GM10847 (cell line): ENCODE data around the gene MYF5.

Experiments
- POLR2A ChIP-seq: IDR thresholded peaks from 2 replicates; pipeline ENCODE4 v1.6.1; 2011; ENCODE audit not compliant: insufficient read length; ENCODE audit errors: extremely low read depth

Gene MYF5

DNA sequence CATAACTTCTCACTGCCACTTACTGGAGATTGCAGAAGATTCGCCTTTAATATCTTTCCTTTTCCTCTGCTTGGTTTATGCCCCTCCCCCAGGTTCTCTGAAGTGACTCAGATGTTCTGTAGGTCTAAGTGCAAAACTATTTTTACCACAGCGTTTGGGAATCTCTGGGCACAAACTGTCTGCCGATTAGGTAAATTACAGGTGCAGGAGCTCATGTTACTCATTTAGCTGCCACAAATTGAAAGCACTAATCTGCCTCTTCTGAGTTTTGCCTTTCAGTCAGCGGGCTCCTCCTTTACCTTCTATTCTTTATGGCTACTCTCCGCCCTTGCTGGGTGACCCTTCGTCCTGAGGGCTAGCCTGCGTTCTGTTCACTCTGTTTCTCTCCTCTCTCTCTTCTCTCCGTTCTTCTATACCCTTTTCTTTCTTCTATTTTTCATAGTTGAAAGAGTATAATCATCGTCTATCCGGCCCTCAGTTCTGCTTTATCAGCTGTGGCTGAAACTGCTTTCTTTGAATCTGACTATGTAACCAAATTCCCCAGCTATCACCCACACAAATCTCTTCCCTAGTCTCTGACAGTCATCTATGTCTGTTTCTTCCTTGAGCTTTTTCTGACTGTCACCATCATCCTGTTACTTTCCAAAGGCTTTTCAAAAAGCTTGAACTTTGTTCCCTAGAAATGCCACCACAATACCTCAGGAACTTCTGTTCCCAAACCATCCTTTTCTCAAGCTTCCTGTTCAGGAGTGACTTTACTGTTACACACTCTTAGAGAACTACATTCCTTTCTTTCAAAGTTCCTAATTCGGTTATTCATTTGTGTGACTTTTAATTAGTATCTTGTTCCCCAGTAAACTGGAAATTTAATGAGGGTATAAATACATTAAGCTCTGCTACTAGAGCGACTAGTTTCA is 13.6 kb upstream of the MYF5 start:
- TF ChIP-seq POLR2A = no peak

DNA sequence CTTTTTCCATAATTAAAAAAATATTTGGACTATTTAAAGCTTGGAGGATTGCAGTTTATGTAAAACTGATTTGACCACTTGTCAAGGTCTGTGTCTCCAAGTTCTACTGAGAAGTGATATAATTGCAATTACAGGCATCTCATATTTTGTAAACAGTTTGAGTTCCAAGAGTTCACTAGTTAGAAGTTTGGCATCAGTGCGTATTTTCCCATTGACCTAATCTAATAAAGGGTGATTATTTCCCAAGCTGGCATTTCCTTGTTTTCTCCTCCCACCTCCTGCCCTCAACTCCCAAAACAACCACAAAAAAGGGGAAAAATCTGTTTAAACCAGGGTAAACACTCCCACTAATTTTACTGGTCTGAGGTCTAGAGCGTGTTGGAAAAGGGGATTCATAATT is 12.3 kb upstream of the MYF5 start:
- TF ChIP-seq POLR2A = no peak

DNA sequence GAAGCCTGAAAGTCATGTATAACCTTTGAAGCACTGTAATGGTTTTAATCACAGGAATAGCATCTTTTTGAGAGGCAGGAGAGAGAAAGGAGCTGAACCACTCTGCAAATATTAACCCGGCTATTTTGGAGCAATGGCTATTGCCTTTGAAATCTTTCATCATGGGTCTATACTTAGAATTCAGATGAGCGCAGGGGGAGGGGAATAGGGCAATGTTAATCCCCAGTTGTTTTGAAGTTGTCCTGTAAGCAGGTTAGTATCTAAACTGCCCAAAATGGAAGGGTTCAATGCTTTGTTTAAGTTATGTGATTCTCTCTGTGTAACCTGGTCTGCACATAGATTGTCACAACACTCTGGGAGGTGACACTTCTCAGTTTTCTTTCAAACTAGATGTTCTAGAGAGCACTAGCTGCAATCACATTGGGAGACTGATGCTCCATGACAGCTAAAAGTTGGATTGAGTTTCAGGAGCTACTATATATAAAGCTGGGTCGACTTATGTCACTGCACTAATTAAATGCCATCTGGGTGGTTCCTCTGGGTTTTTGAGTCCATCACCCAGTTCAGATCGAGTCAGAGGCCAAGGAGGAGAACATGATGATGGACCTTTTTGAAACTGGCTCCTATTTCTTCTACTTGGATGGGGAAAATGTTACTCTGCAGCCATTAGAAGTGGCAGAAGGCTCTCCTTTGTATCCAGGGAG is 9.4 kb upstream of the MYF5 start, which contains the start of gene MYF6:
Gene MYF6, plus strand, starts transcription at position 509 of the 704 bp plus-strand sequence. Its CDS starts 86 bp downstream, at position 595.
- no peak for TF ChIP-seq POLR2A

DNA sequence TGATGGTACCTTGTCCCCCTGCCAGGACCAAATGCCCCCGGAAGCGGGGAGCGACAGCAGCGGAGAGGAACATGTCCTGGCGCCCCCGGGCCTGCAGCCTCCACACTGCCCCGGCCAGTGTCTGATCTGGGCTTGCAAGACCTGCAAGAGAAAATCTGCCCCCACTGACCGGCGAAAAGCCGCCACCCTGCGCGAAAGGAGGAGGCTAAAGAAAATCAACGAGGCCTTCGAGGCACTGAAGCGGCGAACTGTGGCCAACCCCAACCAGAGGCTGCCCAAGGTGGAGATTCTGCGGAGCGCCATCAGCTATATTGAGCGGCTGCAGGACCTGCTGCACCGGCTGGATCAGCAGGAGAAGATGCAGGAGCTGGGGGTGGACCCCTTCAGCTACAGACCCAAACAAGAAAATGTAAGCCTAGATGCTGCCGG is 8.9 kb upstream of the MYF5 start:
- no peak for TF ChIP-seq POLR2A

DNA sequence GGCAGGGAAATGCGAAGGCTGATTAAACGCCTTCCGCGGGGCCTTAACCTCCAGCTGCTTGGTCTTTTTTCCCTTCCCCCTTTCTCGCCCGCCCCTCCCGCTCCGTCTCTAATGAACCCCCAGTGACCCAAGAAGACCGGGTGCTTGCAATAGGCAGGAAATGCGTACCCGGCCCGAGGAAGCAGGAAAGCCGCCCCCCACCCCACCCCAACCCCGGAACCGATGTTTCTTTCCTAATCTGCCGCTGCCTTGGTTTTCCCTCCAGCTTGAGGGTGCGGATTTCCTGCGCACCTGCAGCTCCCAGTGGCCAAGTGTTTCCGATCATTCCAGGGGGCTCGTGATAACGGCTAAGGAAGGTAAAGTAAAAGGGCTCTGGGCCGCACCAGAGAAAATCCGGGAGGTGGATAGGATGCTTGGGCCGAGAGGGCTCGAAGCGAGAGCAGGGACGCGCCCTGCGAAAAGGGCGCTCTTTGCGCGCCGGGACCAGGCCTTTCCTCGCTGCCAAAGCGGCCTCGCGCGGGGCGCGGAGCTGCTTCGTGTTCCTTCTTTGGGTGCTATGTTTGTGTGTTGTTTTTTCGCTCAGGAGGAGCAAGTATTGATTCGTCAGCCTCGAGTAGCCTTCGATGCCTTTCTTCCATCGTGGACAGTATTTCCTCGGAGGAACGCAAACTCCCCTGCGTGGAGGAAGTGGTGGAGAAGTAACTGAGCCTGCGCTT is 8.3 kb upstream of the MYF5 start:
- TF ChIP-seq POLR2A = no peak

DNA sequence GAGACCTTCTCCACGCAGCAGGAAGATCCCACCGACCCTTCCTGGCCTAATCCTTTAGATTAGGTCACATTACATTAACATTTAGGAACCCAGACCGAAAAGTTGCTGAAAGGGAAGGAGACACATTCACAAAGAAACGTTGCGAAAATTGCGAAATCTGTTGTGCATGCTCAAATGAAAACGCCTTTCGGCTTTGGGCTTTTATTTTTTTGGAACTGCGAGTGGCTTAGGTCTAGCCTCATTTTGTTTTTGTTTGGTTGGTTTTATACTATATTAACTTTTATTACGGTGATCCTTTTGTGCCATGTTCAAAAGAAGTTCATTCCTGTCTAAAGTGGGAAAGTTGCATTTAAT is 7.8 kb upstream of the MYF5 start:
- TF ChIP-seq POLR2A = no peak

DNA sequence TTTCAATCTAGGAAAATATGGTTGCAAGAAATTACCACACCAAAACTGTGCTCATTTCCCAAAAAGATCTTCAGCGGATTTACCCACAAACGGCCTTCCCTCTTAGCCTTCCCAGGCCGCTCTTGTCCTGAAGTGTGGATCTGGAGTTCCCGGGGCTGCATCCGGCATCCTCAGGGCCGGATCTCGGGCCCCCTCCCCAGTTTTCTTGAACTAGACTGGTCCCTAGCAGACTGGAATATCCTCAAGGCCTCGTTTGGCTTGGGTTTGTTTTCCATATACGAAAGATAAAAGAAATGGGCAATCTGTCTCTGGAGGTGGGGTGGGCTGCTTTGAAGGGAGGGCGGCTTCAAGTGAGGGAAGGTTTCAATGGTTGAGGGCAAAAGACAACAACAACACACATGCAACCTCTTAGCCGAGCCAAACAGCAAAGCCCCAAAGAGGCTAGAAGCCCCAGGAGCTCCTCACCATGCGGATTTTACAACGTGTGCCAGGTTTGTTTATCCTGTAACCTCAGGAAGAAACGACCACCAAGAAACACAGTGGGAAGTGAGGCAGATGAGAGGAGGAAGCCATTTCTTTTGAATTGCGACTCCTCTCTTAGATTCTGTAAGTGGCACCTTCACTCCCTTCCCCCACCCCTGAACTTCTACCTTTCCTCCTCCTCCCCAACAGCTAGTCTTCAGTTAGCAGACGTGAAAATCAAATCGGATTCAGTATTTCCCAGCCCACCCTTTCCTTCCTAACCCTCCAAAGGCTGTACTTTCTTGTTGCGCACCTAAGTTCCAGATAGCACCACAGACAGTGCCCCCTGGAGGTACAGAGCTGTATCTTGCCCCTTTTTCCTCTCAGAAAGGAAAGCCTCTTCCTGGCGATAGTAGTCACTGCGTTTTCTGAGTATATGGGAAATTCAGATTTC is 6.6 kb upstream of the MYF5 start:
- no peak for TF ChIP-seq POLR2A

DNA sequence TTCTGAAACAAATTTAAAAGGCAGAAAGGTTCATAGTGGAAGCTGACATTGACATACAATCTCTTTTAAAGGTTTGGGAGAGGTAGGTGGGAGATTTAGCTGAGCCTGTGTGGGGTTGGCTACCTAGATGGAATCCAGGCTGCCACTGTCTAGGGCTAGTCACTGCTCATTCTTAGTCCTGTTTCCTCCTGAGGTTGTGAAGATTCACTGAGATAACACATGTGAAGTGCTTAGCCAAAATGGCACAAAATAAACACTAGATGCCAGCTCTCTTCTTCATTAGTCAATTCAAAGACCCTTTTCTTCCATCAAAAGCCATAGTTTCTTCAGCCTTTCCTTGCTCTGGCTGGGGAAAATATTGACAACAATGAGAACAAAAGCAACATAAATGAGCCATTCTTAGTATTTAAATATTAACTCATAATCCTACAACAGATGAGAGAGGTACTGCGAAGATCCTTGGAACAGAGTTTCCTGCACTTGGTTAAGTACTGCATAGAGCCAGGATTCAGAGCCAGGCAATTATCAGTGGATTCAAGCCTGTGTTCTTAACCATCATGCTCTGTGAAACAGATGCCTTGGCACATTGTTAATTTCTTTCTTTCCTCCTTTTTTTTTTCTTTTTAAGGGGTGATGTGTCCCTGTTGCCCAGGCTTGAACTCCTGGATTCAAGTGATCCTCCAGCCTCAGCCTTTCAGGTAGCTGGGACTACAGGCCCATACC is 5.8 kb upstream of the MYF5 start:
- TF ChIP-seq POLR2A = no peak

DNA sequence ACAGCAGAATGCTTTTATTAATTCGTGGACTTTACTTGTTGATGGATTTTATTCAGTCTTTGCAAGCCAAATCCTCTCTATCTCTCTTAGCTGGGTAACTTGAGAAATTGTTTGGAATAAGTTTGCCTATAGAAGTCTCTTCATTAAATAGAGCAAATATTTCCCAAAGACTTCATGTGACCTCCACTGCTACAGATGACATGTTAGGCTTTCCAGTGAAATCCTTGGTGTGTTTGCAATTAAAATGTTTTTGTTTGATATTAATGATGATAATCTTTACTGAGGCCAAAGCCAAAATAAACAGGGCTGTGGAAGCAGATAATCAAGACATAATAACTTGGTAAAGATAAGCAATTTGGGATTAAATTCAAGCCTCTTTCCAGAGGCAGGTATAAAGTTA is 4.8 kb upstream of the MYF5 start:
- no peak for TF ChIP-seq POLR2A

DNA sequence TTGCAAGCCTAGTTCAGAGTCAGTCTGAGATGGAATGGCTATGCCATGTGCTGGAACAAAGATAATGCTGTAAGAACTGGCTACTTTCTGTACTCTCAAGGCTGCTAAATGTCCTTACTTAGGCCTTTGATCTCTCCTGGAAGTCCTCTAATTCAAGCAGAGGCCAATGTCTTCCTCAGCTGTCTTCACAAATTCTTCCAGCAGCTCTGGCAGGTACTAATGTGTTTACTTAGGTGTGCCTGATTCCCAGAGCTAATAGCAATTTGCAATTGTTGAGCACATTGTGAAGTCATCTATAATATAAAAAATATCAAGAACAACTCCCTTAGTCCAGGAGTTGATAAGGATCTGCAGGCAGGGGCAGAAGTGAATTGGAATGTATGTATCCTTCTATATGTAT is 3.8 kb upstream of the MYF5 start:
- TF ChIP-seq POLR2A = no peak

DNA sequence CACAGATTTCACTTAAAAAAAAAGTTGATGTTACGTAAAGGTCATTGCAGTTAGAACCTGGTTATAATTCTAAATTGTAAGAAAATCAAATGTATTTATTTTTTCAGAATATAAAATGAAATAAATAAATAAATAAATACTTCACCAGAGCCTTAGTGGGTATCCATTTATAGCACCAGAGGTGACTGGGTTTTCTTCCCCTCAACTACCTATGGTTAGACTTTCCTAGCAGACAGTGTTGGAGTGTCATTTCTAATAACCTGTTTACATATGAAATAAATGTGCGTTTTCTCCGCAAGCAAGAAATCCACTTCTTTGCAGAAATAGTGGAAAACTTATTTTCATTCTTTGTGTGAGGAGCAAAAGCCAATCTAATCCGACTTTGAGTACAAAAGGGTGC is 3.3 kb upstream of the MYF5 start:
- TF ChIP-seq POLR2A = no peak

DNA sequence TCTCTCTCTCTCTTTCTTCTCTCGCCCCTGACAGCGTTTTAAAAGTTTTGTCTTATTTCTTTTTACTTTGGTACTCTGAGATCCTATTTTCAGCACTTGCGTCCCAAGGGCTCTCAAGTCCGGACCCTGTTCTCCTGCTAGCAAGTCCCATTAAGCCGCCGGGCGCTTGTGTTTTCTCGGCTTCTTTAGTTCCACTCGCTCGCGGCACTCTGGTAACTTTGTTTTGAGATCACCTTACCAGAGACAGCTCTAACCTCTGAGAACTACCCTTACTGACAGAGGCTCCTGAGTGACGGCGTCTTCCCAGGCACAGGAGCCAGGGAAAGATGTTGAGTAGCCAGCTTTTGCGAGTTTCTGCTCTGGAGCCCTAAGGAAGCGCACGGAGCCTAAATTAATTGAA is 2.7 kb upstream of the MYF5 start:
- TF ChIP-seq POLR2A = no peak

DNA sequence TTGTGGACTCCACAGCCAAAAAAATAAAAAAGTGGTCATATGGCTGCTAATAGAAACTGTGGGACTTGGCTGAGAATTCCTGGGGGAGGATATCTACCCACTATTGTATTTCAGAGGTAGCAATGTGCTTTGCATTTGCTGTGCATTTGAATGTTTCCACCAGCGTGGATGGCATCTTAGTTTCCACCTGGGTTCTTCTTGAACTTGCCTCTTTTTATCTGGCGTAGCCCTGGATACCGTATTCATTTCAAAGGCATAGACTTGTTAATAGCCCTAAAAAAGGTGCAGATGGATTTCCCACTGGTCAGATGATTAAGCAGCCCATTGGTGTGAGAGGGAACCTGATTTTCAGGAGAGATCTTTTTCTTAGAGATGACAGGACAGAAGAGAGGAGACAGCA is 1.9 kb upstream of the MYF5 start:
- TF ChIP-seq POLR2A = no peak

DNA sequence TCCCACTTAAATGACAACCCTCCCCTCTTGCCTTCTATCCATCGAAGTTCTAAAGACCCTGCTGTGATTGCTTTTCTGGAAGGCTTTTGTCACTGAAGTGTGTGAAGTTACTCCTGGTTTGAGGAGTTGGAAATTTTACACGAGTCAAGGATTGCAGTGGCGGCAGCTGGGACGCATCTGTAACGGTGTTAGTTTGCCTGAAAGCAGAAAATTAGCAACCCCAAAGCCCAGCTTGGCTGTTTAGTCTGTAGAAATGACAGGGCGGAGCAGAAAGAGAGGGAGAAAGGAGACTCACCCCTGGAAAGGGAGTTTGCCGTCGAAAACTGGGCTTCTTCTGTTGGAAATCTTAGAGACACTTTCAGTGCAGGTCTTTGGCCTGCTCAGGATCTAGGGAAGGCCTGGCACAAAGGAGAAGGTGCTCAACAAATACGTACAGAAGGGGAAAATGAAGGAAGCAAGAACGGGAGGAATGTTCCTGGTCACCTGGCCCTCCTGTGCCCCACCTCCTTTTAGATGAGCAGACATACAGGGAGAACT is 931 bp upstream of the MYF5 start:
- TF ChIP-seq POLR2A = no peak

DNA sequence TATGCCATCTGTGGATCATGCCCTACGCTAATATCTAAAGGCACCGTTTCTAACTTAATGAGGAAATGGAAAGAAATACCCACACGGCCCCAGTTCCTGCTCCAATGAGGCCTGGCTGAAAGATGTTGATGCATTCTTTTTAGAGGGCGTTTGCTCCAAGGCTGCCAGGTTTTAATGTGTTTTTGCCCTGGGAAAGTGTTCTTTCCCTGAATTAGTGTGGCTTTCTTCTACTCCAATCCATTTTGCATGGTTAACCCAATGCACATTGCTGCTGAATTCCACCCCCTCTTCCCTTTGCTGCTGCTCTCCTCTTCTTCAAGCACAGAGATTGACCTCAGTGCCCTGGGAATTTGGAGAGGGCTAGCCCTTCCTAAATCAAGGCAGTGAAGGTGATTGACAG is 1.1 kb downstream of the MYF5 start:
- TF ChIP-seq POLR2A = no peak
